ENCODE measurements around the gene CYSRT1. TPM values are rescaled to one million over a fixed set of nuclear protein-coding genes. Genes with fewer than 3 reads are reported as not detected.

Gene CYSRT1
- polyA plus RNA-seq, 1 of the 3 experiments (the other 2 are of a cell fraction): 2.1 TPM

GRCh38 chr9:137184881-137185660 lies 39.9 kb upstream of the CYSRT1 start:
- no peaks in the 10 kb centered on the region for H3K9me2 ChIP-seq
- WGBS (ENCODE audit: low lambda C conversion rate): 95% methylated on average over 32 of the region's 48 CpGs
- H4K20me1 ChIP-seq (ENCODE audit: insufficient read depth): peaks cover 11% of the 10 kb centered on the region
- H3K79me2 ChIP-seq (ENCODE audit: insufficient read depth): peaks cover 34% of the 10 kb centered on the region
- TF ChIP-seq ELF1 (IDR thresholded peaks at IDR 0.05): no peak
- TF ChIP-seq TEAD4 (IDR thresholded peaks at IDR 0.05; ENCODE audit: borderline replicate concordance, insufficient read depth): no peak
- H2AFZ ChIP-seq (ENCODE audit: low read depth): no peak overlapping the region
- no peaks in the 10 kb centered on the region for H3K27me3 ChIP-seq (ENCODE audit: insufficient read depth)
- ChIA-PET POLR2A (no interaction called here), CTCF (interaction anchor here (1.4 kb wide), 1 partner anchor 52 kb away, joined by 4 read pairs; no protein-coding TSS in a partner anchor)
- peaks cover 15% of the 10 kb centered on the region for H3F3A ChIP-seq (replicated peaks; ENCODE audit: insufficient read depth)
- H3K4me3 ChIP-seq (ENCODE audit: low read depth in 2 of 2, low read length in 1 of 2): no peak overlapping the region
- DNase-seq: no peak
- H3K9me3 ChIP-seq: no peaks in the 10 kb centered on the region
- H3K27ac ChIP-seq (ENCODE audit: low read depth in 2 of 2, low read length in 1 of 2): no peak overlapping the region; a peak in 1 of 4 replicates
- no peak overlapping the region for H3K4me2 ChIP-seq
- peaks cover 12 to 34% of the 10 kb centered on the region in 2 experiments; a peak in 3 of 4 replicates for H3K4me1 ChIP-seq (ENCODE audit: control insufficient read depth in 1 of 2, insufficient read depth in 2 of 2, low read depth in 1 of 2, low read length in 1 of 2)
- peaks cover 2 to 56% of the 10 kb centered on the region in 2 experiments for H3K36me3 ChIP-seq (replicated peaks in 1 of 2; ENCODE audit: control insufficient read depth in 1 of 2, insufficient read depth in 2 of 2, low read length in 1 of 2)
- no peak overlapping the region for H3K9ac ChIP-seq

DNA sequence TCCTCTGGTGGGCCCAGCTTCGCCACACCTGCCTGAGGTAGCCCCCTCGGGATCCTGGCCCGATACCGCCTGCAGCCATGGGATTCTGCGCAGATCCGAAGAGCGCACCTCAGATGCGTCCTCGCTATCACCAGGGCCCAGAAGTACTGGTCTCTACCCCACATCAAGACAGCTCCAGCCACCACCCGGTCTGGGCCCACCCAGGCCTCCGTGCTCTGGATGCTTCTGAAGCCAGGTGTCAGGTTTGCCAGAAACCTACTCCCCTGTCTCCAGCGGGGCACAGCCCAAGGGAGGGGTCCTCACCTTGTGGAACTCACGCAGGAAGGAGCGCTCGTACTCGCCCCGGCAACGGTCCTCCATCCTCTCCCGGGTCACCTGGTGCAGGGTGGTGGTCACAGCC lies 39.1 kb upstream of the CYSRT1 start:
- Histone ChIP-seq H3K9me3 (no peaks in the 10 kb centered on the region), H2AFZ (ENCODE audit: low read depth) (no peak overlapping the region), H3K36me3 (replicated peaks in 1 of 2; ENCODE audit: control insufficient read depth in 1 of 2, insufficient read depth in 2 of 2, low read length in 1 of 2) (peaks cover 3 to 53% of the 10 kb centered on the region in 2 experiments), H4K20me1 (ENCODE audit: insufficient read depth) (peaks cover 20% of the 10 kb centered on the region), H3K4me2 (no peak overlapping the region), H3K79me2 (ENCODE audit: insufficient read depth) (peaks cover 42% of the 10 kb centered on the region), H3F3A (replicated peaks; ENCODE audit: insufficient read depth) (peaks cover 16% of the 10 kb centered on the region), H3K9me2 (no peaks in the 10 kb centered on the region), H3K4me3 (ENCODE audit: low read depth in 2 of 2, low read length in 1 of 2) (no peak overlapping the region), H3K4me1 (ENCODE audit: control insufficient read depth in 1 of 2, insufficient read depth in 2 of 2, low read depth in 1 of 2, low read length in 1 of 2) (peaks cover 12 to 35% of the 10 kb centered on the region in 2 experiments; a peak in 3 of 4 replicates), H3K9ac (no peak overlapping the region), H3K27ac (ENCODE audit: low read depth in 2 of 2, low read length in 1 of 2) (no peak overlapping the region), H3K27me3 (ENCODE audit: insufficient read depth) (no peaks in the 10 kb centered on the region)
- TF ChIP-seq GABPA (IDR thresholded peaks at IDR 0.05; ENCODE audit: low read depth): no peak
- TF ChIP-seq MEF2A (IDR thresholded peaks at IDR 0.05; ENCODE audit: borderline replicate concordance, low read depth): no peak
- CTCF ChIA-PET: interaction anchor here (1.4 kb wide), 1 partner anchor 51 kb away, joined by 4 read pairs; no protein-coding TSS in a partner anchor
- no peak for DNase-seq
- POLR2A ChIA-PET: no interaction called here
- 100% methylated on average over 5 of the region's 19 CpGs for WGBS (ENCODE audit: low lambda C conversion rate)

DNA sequence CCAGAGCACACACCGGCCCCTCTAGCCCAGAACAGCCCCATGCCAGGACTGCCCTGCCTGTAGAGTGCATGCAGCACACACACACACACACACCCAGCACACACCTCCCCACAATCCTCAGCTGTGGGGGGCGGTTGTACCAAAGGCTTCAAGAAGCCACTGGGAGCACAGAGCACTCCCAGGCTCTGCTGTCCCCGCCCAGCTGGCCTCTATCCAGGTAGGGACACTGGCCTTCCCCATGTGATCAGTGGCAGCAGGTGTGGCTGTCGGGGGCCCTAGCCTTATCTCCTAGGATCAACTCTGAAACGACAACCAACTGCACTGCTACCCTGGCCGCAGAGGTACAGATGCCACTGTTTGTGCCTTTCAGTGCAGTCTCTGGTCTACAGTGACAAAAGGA lies 38.6 kb upstream of the CYSRT1 start:
- Histone ChIP-seq H3K9ac (no peak overlapping the region), H3K36me3 (replicated peaks in 1 of 2; ENCODE audit: control insufficient read depth in 1 of 2, insufficient read depth in 2 of 2, low read length in 1 of 2) (peaks cover 3 to 53% of the 10 kb centered on the region in 2 experiments), H3K79me2 (ENCODE audit: insufficient read depth) (peaks cover 47% of the 10 kb centered on the region), H3K4me3 (ENCODE audit: low read depth in 2 of 2, low read length in 1 of 2) (no peak overlapping the region), H3K4me2 (peak overlapping the region; percentile 99), H3F3A (replicated peaks; ENCODE audit: insufficient read depth) (peaks cover 16% of the 10 kb centered on the region), H3K27ac (ENCODE audit: low read depth in 2 of 2, low read length in 1 of 2) (no peak overlapping the region), H3K27me3 (ENCODE audit: insufficient read depth) (no peaks in the 10 kb centered on the region), H2AFZ (ENCODE audit: low read depth) (no peak overlapping the region), H4K20me1 (ENCODE audit: insufficient read depth) (peaks cover 22% of the 10 kb centered on the region), H3K9me2 (no peaks in the 10 kb centered on the region), H3K9me3 (no peaks in the 10 kb centered on the region), H3K4me1 (ENCODE audit: control insufficient read depth in 1 of 2, insufficient read depth in 2 of 2, low read depth in 1 of 2, low read length in 1 of 2) (peaks cover 12 to 35% of the 10 kb centered on the region in 2 experiments; a peak in 3 of 4 replicates)
- no peak for DNase-seq
- POLR2A ChIA-PET: no interaction called here
- CTCF ChIA-PET: interaction anchor here (1.4 to 3.5 kb wide), 2 partner anchors 14 to 50 kb away, joined by 4 to 24 read pairs; partner anchors contain the start of genes LRRC26 and TMEM210
- WGBS (ENCODE audit: low lambda C conversion rate): 53% methylated on average over 3 of the region's 6 CpGs
- TF ChIP-seq EP300 (IDR thresholded peaks at IDR 0.05; ENCODE audit: borderline replicate concordance in 1 of 2, low read depth in 1 of 2, low read length in 1 of 2): no peak
- no peak for TF ChIP-seq JUND (IDR thresholded peaks at IDR 0.05)
- no peak for TF ChIP-seq CTCF (IDR thresholded peaks at IDR 0.05)
- TF ChIP-seq, protein P1, sequence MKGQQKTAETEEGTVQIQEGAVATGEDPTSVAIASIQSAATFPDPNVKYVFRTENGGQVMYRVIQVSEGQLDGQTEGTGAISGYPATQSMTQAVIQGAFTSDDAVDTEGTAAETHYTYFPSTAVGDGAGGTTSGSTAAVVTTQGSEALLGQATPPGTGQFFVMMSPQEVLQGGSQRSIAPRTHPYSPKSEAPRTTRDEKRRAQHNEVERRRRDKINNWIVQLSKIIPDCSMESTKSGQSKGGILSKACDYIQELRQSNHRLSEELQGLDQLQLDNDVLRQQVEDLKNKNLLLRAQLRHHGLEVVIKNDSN (IDR thresholded peaks at IDR 0.05; ENCODE audit: borderline replicate concordance, low read depth): no peak
- TF ChIP-seq RAD21 (IDR thresholded peaks at IDR 0.05; ENCODE audit: low read length): no peak
- TF ChIP-seq TEAD4 (IDR thresholded peaks at IDR 0.05; ENCODE audit: borderline replicate concordance, insufficient read depth): no peak
- TF ChIP-seq MEF2A (IDR thresholded peaks at IDR 0.05; ENCODE audit: borderline replicate concordance, low read depth): no peak
- TF ChIP-seq EZH2phosphoT487 (IDR thresholded peaks at IDR 0.05; ENCODE audit: borderline replicate concordance, low read depth): no peak
- no peak for TF ChIP-seq RFX5 (IDR thresholded peaks at IDR 0.05; ENCODE audit: low read length)
- TF ChIP-seq FOXM1 (IDR thresholded peaks at IDR 0.05; ENCODE audit: low read depth): no peak
- no peak for TF ChIP-seq TCF12 (IDR thresholded peaks at IDR 0.05)
- no peak for TF ChIP-seq MXI1 (IDR thresholded peaks at IDR 0.05; ENCODE audit: low read depth, low read length)
- no peak for TF ChIP-seq PBX3 (IDR thresholded peaks at IDR 0.05)
- TF ChIP-seq NFIC (IDR thresholded peaks at IDR 0.05; ENCODE audit: borderline replicate concordance): no peak
